HG03103 (cell line): ENCODE data around the gene FARP1.
"Not testable (repeated sequence)": the region's sequence is repeated elsewhere in the genome, so short reads cannot be mapped to it uniquely, and the experiment has no call there.

Experiments
- ATAC-seq: cut with Tn5 transposase; IDR thresholded peaks from one replicate; pipeline ENCODE4 v1.9.1; 2021; ENCODE audit warnings: low read depth; ENCODE audit not compliant: unreplicated experiment

FARP1 gene

DNA sequence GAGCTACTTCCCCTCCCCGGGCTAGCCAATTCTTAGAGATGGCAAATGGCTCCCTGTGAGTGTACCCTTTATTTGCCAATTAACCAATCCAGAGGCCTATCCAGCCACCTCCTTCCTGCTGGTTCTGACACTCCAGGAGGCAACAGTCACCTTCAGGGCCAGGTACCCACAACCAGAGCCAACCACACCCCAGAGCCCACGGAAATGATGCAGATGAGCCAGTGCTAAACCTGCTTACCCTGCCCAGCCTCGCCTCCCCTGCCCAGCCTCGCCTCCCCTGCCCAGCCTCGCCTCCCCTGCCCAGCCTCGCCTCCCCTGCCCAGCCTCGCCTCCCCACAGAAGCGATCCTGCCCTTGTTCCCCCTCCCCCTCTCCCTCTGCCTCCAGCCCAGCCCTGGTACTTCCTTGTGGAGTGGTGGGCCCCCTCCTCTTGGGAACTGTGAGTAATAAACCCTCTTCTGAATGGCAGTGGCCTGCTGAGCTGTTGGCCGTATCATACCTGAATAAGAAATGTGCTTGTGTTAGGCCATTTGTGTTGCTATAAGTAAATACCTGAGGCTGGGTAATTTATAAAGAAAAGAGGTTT, 207.9 kb downstream of the FARP1 start:
- no peak for ATAC-seq

DNA sequence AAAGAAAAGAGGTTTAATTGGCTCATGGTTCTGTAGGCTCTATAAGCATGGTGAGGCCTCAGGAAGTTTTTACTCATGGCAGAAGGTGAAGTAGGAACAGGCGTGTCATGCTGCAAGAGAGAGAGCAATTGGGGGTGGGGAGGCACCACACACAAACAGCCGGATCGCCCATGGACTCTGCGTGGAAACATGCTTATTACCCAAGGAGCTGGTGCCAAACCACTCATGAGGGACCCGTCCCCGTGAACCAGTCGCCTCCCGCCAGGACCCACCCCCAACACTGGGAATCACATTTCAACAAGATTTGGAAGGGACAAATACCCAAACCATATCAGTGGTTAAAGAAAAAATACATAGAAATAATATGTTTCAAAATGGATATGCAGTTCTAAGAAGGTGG, 208.7 kb downstream of the FARP1 start:
- ATAC-seq, result no peak

GRCh38 chr13:98352226-98352625, 209.3 kb downstream of the FARP1 start:
- no peak for ATAC-seq

DNA sequence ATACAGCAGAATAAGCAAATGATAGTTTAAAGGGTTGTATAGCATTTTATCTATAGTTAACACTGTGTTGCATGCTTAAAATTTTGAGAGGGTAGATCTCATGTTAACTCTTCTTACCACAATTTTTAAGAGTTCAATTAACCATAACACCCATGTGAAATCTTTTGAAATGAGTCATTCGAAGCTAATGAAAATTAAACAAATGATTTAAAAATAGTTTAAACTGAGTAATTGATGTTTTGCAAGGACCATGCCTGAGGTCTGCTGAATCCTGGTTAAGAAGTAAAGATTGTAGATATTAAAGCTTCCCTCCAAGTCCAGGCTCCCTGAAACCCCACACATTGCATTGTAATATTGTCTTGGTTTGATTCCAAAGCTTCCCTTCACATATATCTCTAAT, 210.9 kb downstream of the FARP1 start:
- no peak for ATAC-seq

GRCh38 chr13:98358937-98359336, 216.0 kb downstream of the FARP1 start:
- no peak for ATAC-seq

DNA sequence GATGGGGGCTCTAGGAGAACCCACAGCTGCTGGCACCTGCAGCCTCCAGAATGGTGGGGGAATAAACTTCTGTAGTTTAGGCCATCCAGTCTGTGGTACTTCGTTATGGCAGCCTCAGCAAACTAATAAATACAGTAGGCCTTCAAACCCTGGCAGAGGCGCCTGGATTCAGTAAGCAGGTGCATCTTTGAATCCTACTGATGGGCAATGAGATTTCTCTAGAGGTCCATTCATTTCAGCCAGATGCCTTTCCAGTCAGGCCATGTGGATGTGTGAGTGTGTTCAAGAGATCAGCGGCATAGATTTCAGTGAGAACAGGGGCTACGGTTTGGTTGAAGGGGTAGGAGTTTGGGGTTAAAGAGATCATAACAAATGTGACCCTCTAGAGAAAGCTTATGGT, 217.7 kb downstream of the FARP1 start:
- ATAC-seq, result no peak

DNA sequence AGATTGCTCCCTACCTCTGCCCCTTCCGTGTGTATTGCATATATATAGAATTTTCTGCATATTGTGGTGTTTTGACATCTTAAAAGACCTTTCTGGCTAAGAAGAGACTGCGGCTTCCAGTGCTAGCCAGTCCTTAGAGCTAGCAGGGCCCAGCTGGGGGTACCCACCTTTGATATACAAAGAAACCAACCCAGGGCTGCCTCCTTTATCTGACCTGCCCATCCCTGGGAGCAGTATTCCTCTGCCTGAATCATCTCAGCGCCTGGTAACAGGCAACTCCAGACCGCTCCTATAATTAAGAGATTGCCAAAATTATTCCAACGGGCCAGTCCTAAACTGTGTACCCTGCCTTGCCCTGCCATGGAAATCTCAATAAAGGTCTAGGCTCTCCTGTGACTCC, 220.4 kb downstream of the FARP1 start:
- ATAC-seq, result no peak

- ATAC-seq, result no peak
Observed at GRCh38 chr13:98364179-98364578, 221.3 kb downstream of the FARP1 start.

DNA sequence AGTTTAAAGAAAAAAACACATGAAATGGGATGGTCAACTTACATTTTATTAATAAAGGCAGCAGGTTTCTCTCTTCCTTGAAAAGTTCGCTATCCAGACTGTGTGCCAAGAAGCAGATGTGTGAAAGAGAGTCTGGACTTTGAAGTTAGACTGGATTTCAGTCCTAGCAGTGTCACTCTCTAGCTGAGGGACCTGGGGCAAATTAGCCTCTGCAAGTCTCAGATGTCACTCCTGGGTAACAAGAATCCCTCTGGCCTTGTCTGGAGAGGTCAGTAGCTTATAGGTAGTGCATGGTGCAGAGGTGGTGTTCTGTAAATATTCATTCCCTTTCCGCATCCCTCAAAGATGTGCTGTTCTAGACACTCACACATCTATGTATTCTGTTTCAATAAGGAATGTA, 221.8 kb downstream of the FARP1 start:
- no peak for ATAC-seq

- no peak for ATAC-seq
Observed at GRCh38 chr13:98365302-98365701, 222.4 kb downstream of the FARP1 start.

GRCh38 chr13:98366010-98366409, 223.1 kb downstream of the FARP1 start:
- no peak for ATAC-seq

GRCh38 chr13:98366443-98366842, 223.5 kb downstream of the FARP1 start:
- ATAC-seq, result no peak

DNA sequence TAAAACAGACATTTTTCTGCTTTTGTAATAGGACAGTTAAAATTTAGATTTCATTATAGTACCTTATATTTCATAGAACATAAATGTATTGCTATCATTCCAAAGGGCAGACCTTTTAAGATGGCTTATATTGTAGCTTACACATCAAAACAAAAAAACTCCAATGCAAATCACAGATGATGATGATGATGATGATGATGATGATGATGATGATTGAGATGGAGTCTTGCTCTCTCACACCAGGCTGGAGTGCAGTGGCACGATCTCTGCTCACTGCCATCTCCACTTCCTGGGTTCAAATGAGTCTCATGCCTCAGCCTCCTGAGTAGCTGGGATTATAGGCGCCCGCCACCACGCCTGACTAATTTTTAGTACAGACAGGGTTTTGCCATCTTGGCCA, 224.1 kb downstream of the FARP1 start:
- ATAC-seq, result no peak

GRCh38 chr13:98368019-98368418, 225.1 kb downstream of the FARP1 start:
- ATAC-seq, result no peak

DNA sequence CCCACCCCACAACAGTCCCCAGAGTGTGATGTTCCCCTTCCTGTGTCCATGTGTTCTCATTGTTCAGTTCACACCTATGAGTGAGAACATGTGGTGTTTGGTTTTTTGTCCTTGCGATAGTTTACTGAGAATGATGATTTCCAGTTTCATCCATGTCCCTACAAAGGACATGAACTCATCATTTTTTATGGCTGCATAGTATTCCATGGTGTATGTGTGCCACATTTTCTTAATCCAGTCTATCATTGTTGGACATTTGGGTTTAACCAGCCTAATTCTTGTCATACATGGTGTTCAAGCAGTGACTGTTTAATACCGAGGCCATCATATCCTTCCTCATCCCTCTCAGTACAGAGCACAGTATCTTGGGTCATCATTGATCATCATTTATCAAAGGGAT, 226.6 kb downstream of the FARP1 start:
- ATAC-seq, result not testable (repeated sequence)

DNA sequence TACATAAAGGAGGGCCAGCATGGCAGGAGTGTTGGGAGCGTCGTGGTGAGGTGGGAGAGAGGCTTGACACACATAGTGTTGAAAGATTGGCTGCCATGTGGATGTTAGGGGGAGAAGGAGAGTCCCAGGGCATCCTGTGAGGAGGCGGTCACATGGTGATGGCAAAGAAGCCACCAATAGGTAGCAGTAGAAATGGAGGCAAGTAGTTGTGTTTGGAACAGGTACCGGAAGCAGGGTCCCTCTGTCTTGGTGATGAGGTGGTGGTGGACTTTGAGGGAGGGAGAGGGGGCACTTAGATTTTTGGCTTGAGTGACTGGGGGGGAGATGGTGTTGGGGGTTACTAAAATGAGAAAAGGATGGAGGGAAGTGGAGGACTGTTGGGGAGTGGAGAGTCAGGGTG, 227.4 kb downstream of the FARP1 start:
- ATAC-seq, result no peak

- ATAC-seq, result no peak
Observed at GRCh38 chr13:98370806-98371515, 228.1 kb downstream of the FARP1 start.

GRCh38 chr13:98371516-98372023, 228.7 kb downstream of the FARP1 start:
- ATAC-seq, result no peak

- no peak for ATAC-seq
Observed at GRCh38 chr13:98372876-98373275, 230.0 kb downstream of the FARP1 start.

- ATAC-seq, result no peak
Observed at GRCh38 chr13:98374750-98375149, 231.9 kb downstream of the FARP1 start.

GRCh38 chr13:98377635-98378378, 234.9 kb downstream of the FARP1 start:
- ATAC-seq, result no peak

- no peak for ATAC-seq
Observed at GRCh38 chr13:98384739-98385138, 241.8 kb downstream of the FARP1 start.
